Measurements from ENCODE around the gene ACTC1. TPM values are rescaled to one million over a fixed set of nuclear protein-coding genes. Genes with fewer than 3 reads are reported as not detected.

Gene ACTC1
- total and polyA plus RNA-seq, 2 of the 13 experiments (the other 11 are each of a cell fraction or from before 2014, with no cell fraction given), result not detected

DNA sequence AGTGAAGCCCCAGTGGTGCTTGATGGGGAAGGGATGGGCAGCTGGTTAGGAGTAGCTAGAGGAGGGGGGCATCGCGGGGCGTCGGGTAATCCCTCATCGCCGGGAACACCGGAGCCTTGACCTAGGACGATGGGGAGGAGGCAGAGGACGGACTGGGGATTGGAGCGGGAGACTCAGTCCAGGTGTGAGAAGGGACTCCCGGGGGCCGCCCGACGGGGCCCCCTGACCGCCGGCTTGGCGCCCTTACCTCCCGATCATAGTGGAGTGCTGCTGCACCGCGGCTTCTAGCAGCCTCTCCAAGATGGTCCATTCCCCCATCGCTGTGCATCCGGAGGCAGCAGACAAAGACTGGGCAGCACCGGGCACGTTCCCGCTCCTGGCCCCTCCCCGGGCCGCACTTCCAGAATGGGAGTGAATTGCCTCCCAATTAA is 41.2 kb downstream of the ACTC1 start:
- Histone ChIP-seq H3K9ac (ENCODE audit: insufficient read depth, low read depth, low read length) (no peak overlapping the region), H2AFZ (ENCODE audit: low read length) (no peak overlapping the region), H3K79me2 (ENCODE audit: insufficient read depth, low read length) (no peaks in the 10 kb centered on the region), H3K27ac (ENCODE audit: extremely low read length, insufficient read depth, low read length) (no peak overlapping the region), H3K9me3 (ENCODE audit: low read length) (no peaks in the 10 kb centered on the region), H3K4me1 (ENCODE audit: insufficient read depth, low read length) (no peaks in the 10 kb centered on the region), H3K4me3 (replicated peaks in 1 of 3; ENCODE audit: insufficient read depth in 1 of 3, low read depth in 2 of 3, low read length in 3 of 3) (no peak overlapping the region), H4K20me1 (ENCODE audit: insufficient read depth, low read length) (no peaks in the 10 kb centered on the region), H3K27me3 (ENCODE audit: control insufficient read depth in 1 of 2, insufficient read depth in 2 of 2, low read length in 2 of 2) (peaks cover 1 to 23% of the 10 kb centered on the region in 2 experiments; a peak in 3 of 5 replicates), H3K4me2 (ENCODE audit: low read depth, low read length) (no peak overlapping the region), H3K36me3 (replicated peaks in 1 of 2; ENCODE audit: control insufficient read depth in 1 of 2, insufficient read depth in 2 of 2, low read length in 2 of 2) (no peaks in the 10 kb centered on the region)
- ATAC-seq, result no peak
- ChIA-PET POLR2A (no interaction called here), CTCF (ENCODE audit: low intra/inter-chr PET ratio, low total read pairs) (no interaction called here)
- in situ Hi-C loops (cut with HindIII; ENCODE audit: extremely low pct_ligation_motif_present, low pct_unique_long_range_greater_than_20kb), result no loop called here
- intact Hi-C loops (cut with micrococcal nuclease; ENCODE audit: unreplicated experiment), result no loop called here
- no peak for DNase-seq (ENCODE audit: low spot score)
- TF ChIP-seq AGO1 (IDR thresholded peaks at IDR 0.05; ENCODE audit: low read depth, low read length, poor library complexity, severe bottlenecking), result no peak
- no peak for TF ChIP-seq MIER2 (CRISPR knock-in tag; IDR thresholded peaks at IDR 0.05)
- no peak for FAIRE-seq
- BruUV-seq (replicated peaks), result no TSS peak
- WGBS (ENCODE audit: low lambda C conversion rate), result 38% methylated on average over 15 of the region's 27 CpGs

DNA sequence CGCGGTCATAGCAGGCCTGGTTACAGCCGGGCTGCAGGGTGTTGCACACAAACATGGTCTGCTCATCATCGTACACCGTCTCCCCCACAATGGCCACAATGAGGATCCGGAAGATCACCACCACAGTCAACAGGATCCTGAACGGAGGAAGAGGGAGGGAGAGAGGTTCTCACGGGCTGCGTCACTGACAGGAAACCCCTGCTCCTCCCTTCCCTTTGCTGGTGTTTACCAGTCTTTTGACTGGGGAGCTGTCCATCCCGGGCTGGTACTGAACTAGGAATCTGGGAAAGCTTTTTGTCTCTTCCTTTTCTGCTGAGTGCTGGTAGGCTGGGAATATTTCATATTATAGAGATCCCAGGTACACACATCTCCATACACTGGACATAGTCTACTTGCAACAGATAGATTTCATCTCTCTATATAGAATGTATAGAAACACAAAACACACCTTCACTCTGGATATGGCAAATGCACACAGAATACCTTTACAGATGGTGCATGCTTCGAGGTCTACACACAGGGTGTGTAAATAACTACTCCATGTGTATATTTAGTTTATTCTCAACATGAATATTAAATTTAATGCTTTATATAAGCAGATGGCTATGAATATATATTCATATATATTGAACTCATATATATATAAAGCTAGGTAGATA is 42.0 kb downstream of the ACTC1 start:
- H3K27me3 ChIP-seq (ENCODE audit: control insufficient read depth in 1 of 2, insufficient read depth in 2 of 2, low read length in 2 of 2), result peaks cover 1 to 27% of the 10 kb centered on the region in 2 experiments; a peak in 4 of 5 replicates
- ChIA-PET CTCF (ENCODE audit: low intra/inter-chr PET ratio, low total read pairs) (no interaction called here), POLR2A (no interaction called here)
- ATAC-seq, result peak; percentile 47; the same call in 2 of the 3 replicates
- no peaks in the 10 kb centered on the region for H3K79me2 ChIP-seq (ENCODE audit: insufficient read depth, low read length)
- H3K4me1 ChIP-seq (ENCODE audit: insufficient read depth, low read length), result no peaks in the 10 kb centered on the region
- DNase-seq (ENCODE audit: low spot score), result peak; percentile 10
- no peak overlapping the region for H2AFZ ChIP-seq (ENCODE audit: low read length)
- no peak overlapping the region for H3K4me3 ChIP-seq (replicated peaks in 1 of 3; ENCODE audit: insufficient read depth in 1 of 3, low read depth in 2 of 3, low read length in 3 of 3)
- no peaks in the 10 kb centered on the region for H4K20me1 ChIP-seq (ENCODE audit: insufficient read depth, low read length)
- H3K4me2 ChIP-seq (ENCODE audit: low read depth, low read length), result no peak overlapping the region
- no peak for FAIRE-seq
- H3K9ac ChIP-seq (ENCODE audit: insufficient read depth, low read depth, low read length), result no peak overlapping the region
- no peaks in the 10 kb centered on the region for H3K9me3 ChIP-seq (ENCODE audit: low read length)
- 39% methylated on average over 11 of the region's 11 CpGs for WGBS (ENCODE audit: low lambda C conversion rate)
- in situ Hi-C loops (cut with HindIII; ENCODE audit: extremely low pct_ligation_motif_present, low pct_unique_long_range_greater_than_20kb) (no loop called here), intact Hi-C loops (cut with micrococcal nuclease; ENCODE audit: unreplicated experiment) (no loop called here)
- no TSS peak for BruUV-seq (replicated peaks)
- H3K36me3 ChIP-seq (replicated peaks in 1 of 2; ENCODE audit: control insufficient read depth in 1 of 2, insufficient read depth in 2 of 2, low read length in 2 of 2), result no peaks in the 10 kb centered on the region
- no peak overlapping the region for H3K27ac ChIP-seq (ENCODE audit: extremely low read length, insufficient read depth, low read length)
- TF ChIP-seq NR2F6 (IDR thresholded peaks at IDR 0.05) (no peak), NR2F6 (CRISPR knock-in tag; IDR thresholded peaks at IDR 0.05) (0 out of 2 replicates have a peak, but pooled peaks have one; percentile 10), CBFB (CRISPR knock-in tag; IDR thresholded peaks at IDR 0.05) (no peak), NONO (IDR thresholded peaks at IDR 0.05) (no peak), NONO (CRISPR knock-in tag; conservative IDR thresholded peaks at IDR 0.05) (no peak), RBFOX2 (IDR thresholded peaks at IDR 0.05; ENCODE audit: low read depth, low read length) (no peak)
- TF ChIP-seq, protein P1, sequence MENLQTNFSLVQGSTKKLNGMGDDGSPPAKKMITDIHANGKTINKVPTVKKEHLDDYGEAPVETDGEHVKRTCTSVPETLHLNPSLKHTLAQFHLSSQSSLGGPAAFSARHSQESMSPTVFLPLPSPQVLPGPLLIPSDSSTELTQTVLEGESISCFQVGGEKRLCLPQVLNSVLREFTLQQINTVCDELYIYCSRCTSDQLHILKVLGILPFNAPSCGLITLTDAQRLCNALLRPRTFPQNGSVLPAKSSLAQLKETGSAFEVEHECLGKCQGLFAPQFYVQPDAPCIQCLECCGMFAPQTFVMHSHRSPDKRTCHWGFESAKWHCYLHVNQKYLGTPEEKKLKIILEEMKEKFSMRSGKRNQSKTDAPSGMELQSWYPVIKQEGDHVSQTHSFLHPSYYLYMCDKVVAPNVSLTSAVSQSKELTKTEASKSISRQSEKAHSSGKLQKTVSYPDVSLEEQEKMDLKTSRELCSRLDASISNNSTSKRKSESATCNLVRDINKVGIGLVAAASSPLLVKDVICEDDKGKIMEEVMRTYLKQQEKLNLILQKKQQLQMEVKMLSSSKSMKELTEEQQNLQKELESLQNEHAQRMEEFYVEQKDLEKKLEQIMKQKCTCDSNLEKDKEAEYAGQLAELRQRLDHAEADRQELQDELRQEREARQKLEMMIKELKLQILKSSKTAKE (CRISPR knock-in tag; IDR thresholded peaks at IDR 0.05; ENCODE audit: borderline replicate concordance), result no peak
- TF ChIP-seq, protein P2, sequence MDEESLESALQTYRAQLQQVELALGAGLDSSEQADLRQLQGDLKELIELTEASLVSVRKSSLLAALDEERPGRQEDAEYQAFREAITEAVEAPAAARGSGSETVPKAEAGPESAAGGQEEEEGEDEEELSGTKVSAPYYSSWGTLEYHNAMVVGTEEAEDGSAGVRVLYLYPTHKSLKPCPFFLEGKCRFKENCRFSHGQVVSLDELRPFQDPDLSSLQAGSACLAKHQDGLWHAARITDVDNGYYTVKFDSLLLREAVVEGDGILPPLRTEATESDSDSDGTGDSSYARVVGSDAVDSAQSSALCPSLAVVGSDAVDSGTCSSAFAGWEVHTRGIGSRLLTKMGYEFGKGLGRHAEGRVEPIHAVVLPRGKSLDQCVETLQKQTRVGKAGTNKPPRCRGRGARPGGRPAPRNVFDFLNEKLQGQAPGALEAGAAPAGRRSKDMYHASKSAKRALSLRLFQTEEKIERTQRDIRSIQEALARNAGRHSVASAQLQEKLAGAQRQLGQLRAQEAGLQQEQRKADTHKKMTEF (CRISPR knock-in tag; IDR thresholded peaks at IDR 0.05), result no peak

Data from HepG2 (cell line).